SK-N-MC (cell line): Measurements from ENCODE around the gene LELP1.

ENCODE experiments used
- DNase-seq: peaks from one replicate; pipeline ENCODE4 v3.0.0-alpha.2; 2011; ENCODE audit warnings: low read depth, low spot score
- H3K27ac ChIP-seq: fragments of 200-600 bp; sonication (generic); 2 replicates; pipeline ENCODE4 v1.5.1; 2016; ENCODE audit warnings: mixed run types
- H3K36me3 ChIP-seq: fragments of 200-600 bp; sonication (generic); 2 replicates; pipeline ENCODE4 v1.6.1; 2017; ENCODE audit warnings: antibody characterized with exemption, low read length, mixed read lengths; ENCODE audit not compliant: insufficient read depth
- H3K4me3 ChIP-seq: fragments of 200-600 bp; sonication (generic); 2 replicates; pipeline ENCODE4 v1.5.1; 2016
- H3K9ac ChIP-seq: fragments of 200-600 bp; sonication (generic); 2 replicates; pipeline ENCODE4 v1.8.0; 2017; ENCODE audit warnings: mixed run types, mixed read lengths; ENCODE audit not compliant: insufficient read length
- H3K9me3 ChIP-seq: fragments of 200-600 bp; sonication (generic); 2 replicates; pipeline ENCODE4 v1.6.1; 2017; ENCODE audit warnings: low read depth, mild to moderate bottlenecking, antibody characterized with exemption, low read length, moderate library complexity, mixed read lengths
- EZH2 ChIP-seq: fragments of 200-600 bp; sonication (generic); IDR thresholded peaks from one replicate; pipeline ENCODE4 v1.6.1; 2017; ENCODE audit warnings: antibody characterized with exemption
- FOXP2 ChIP-seq: optimal IDR thresholded peaks from 2 replicates; pipeline ENCODE3; 2011; ENCODE audit warnings: mild to moderate bottlenecking, moderate library complexity; ENCODE audit not compliant: insufficient read depth; ENCODE audit errors: extremely low read length, control extremely low read depth
- POLR2AphosphoS5 ChIP-seq: IDR thresholded peaks from 2 replicates; pipeline ENCODE4 v1.6.1; 2012; ENCODE audit warnings: mild to moderate bottlenecking, low read depth, low read length, borderline replicate concordance

The LELP1 gene

GRCh38 chr1:153232553-153232952 is 29.3 kb downstream of the LELP1 start:
- no peaks in the 10 kb centered on the region for H3K9me3 ChIP-seq
- H3K9ac ChIP-seq = no peak overlapping the region
- no peaks in the 10 kb centered on the region for H3K36me3 ChIP-seq
- no peak for DNase-seq
- H3K27ac ChIP-seq = no peak overlapping the region
- TF ChIP-seq FOXP2 (no peak), EZH2 (no peak), POLR2AphosphoS5 (no peak)
- H3K4me3 ChIP-seq = no peak overlapping the region

DNA sequence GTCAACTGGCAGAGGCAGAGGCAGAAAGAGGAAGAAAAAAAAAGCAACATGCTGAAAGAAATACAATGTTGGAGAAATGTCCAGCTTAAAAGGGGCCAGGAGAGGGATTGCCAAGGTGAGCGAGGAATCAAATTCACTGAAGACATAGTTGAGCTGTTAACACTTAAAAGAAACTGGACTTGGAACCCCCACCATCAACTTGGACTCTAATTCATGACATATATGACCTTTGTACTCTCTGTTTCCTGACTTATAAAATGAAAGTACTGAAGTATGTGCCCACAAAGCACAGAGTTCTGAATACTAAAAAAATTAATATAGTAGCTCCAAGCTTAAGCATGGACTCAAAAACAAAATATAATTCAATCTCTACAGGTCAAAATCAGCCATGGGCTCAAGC is 30.2 kb downstream of the LELP1 start:
- Histone ChIP-seq H3K9me3 (no peaks in the 10 kb centered on the region), H3K36me3 (no peaks in the 10 kb centered on the region), H3K9ac (no peak overlapping the region), H3K27ac (no peak overlapping the region), H3K4me3 (no peak overlapping the region)
- TF ChIP-seq EZH2 (no peak), POLR2AphosphoS5 (no peak), FOXP2 (no peak)
- no peak for DNase-seq

- Histone ChIP-seq H3K4me3 (no peak overlapping the region), H3K36me3 (no peaks in the 10 kb centered on the region), H3K9me3 (no peaks in the 10 kb centered on the region), H3K9ac (no peak overlapping the region), H3K27ac (no peak overlapping the region)
- DNase-seq = no peak
- no peak for TF ChIP-seq FOXP2
- TF ChIP-seq POLR2AphosphoS5 = no peak
Measured at GRCh38 chr1:153238527-153238926, 35.3 kb downstream of the LELP1 start.

GRCh38 chr1:153242160-153242559 is 38.9 kb downstream of the LELP1 start:
- no peak for DNase-seq
- no peak for TF ChIP-seq EZH2
- TF ChIP-seq POLR2AphosphoS5 = no peak
- no peak for TF ChIP-seq FOXP2

GRCh38 chr1:153245466-153245865 is 42.2 kb downstream of the LELP1 start:
- H3K9ac ChIP-seq = no peak overlapping the region

More at GRCh38 chr1:153242160-153242559, 38.9 kb downstream of the LELP1 start:
- Histone ChIP-seq H3K27ac (no peak overlapping the region), H3K9ac (no peak overlapping the region), H3K9me3 (no peaks in the 10 kb centered on the region), H3K4me3 (no peak overlapping the region), H3K36me3 (no peaks in the 10 kb centered on the region)

GRCh38 chr1:153246018-153246417 is 42.8 kb downstream of the LELP1 start:
- TF ChIP-seq EZH2 (no peak), POLR2AphosphoS5 (no peak), FOXP2 (no peak)
- H3K4me3 ChIP-seq = no peak overlapping the region
- no peak for DNase-seq

More at GRCh38 chr1:153245466-153245865, 42.2 kb downstream of the LELP1 start:
- no peaks in the 10 kb centered on the region for H3K36me3 ChIP-seq
- no peak for DNase-seq
- no peaks in the 10 kb centered on the region for H3K9me3 ChIP-seq
- no peak for TF ChIP-seq FOXP2
- TF ChIP-seq EZH2 = no peak
- TF ChIP-seq POLR2AphosphoS5 = no peak
- no peak overlapping the region for H3K4me3 ChIP-seq
- no peak overlapping the region for H3K27ac ChIP-seq

DNA sequence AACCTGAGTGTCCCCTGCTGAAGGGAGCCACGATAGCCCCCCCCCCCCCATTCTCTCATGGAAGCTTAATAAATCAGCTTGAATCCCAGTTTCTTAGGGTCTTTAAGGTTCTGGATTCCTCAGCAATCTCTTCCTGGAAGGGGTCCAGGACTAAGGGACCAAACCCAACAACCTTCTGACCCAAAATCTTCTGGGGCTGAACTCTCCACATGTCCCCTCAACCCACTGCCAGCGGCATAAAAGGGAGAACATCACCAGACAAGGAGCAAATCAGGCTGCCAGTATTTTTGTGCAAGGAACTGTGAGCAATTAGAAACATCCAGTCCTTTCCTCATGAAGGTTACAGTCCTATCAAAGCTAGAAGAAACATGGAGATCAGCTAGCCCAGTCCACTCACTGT is 43.6 kb downstream of the LELP1 start:
- no peak for DNase-seq
- no peaks in the 10 kb centered on the region for H3K9me3 ChIP-seq
- H3K36me3 ChIP-seq = no peaks in the 10 kb centered on the region
- no peak overlapping the region for H3K4me3 ChIP-seq
- H3K9ac ChIP-seq = no peak overlapping the region
- TF ChIP-seq EZH2 = no peak
- TF ChIP-seq POLR2AphosphoS5 = no peak
- no peak for TF ChIP-seq FOXP2
- H3K27ac ChIP-seq = no peak overlapping the region

More at GRCh38 chr1:153246018-153246417, 42.8 kb downstream of the LELP1 start:
- no peaks in the 10 kb centered on the region for H3K9me3 ChIP-seq
- H3K36me3 ChIP-seq = no peaks in the 10 kb centered on the region
- no peak overlapping the region for H3K27ac ChIP-seq
- H3K9ac ChIP-seq = no peak overlapping the region

DNA sequence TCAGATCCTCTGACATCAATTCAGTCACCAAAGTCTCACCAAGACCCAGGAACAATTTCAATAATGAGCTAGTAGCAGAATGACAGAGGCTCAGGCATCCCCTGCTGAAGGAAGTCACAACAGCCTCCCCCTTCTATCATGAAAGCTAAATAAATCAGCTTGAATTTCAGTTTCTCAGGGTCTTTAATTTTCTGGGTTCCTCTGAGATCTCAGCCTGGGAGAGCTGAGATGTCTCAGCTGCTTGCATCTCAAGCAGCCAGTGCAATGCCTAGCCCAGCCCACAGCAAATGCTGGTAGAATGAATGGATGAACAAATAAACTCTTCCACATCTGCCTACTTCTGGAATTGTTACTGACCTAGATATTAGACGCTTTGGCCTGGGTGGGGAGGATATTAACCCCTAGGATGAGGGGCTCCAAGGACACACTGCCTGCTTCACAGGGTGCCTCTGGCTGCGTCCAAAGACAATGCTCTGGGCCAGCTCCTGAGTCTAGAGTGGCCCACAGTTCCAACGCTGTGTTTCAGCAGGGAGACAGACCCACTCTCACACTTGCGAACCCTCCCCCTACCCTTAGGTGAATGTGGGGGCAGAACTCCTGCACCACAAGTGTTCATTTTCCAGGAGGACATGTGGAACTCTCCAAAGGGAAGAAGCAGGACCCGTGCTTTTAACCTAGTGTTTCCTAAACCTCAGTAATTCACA is 45.1 kb downstream of the LELP1 start:
- no peak overlapping the region for H3K4me3 ChIP-seq
- no peaks in the 10 kb centered on the region for H3K9me3 ChIP-seq
- no peak overlapping the region for H3K27ac ChIP-seq
- no peak for DNase-seq
- no peaks in the 10 kb centered on the region for H3K36me3 ChIP-seq
- TF ChIP-seq POLR2AphosphoS5 (no peak), EZH2 (no peak), FOXP2 (no peak)
- no peak overlapping the region for H3K9ac ChIP-seq

GRCh38 chr1:153250166-153250565 is 46.9 kb downstream of the LELP1 start:
- no peak for DNase-seq
- no peak overlapping the region for H3K27ac ChIP-seq
- no peaks in the 10 kb centered on the region for H3K36me3 ChIP-seq
- H3K9me3 ChIP-seq = no peaks in the 10 kb centered on the region
- TF ChIP-seq FOXP2 (no peak), POLR2AphosphoS5 (no peak), EZH2 (no peak)
- H3K4me3 ChIP-seq = no peak overlapping the region
- H3K9ac ChIP-seq = no peak overlapping the region
